ENCODE measurements around the gene THPO.
"Not testable (repeated sequence)": the region's sequence is repeated elsewhere in the genome, so short reads cannot be mapped to it uniquely, and the experiment has no call there.

Gene THPO

GRCh38 chr3:184344579-184345316, 33.3 kb downstream of the THPO start:
- CTCF ChIA-PET, result interaction anchor here (0.5 to 1.0 kb wide), 3 partner anchors 17 to 74 kb away, joined by 3 to 5 read pairs (median 3); partner anchors contain the start of genes CLCN2 and POLR2H
- no peak for TF ChIP-seq CTBP1 (IDR thresholded peaks at IDR 0.05; ENCODE audit: borderline replicate concordance)
- TF ChIP-seq FOXK2 (IDR thresholded peaks at IDR 0.05), result no peak
- TF ChIP-seq FOXA1 (IDR thresholded peaks at IDR 0.05), result no peak
- TF ChIP-seq BHLHE40 (IDR thresholded peaks at IDR 0.05; ENCODE audit: borderline replicate concordance), result no peak
- no peak for TF ChIP-seq ARNT (IDR thresholded peaks at IDR 0.05)
- TF ChIP-seq SUZ12 (IDR thresholded peaks at IDR 0.05), result no peak
- TF ChIP-seq FOXM1 (IDR thresholded peaks at IDR 0.05; ENCODE audit: borderline replicate concordance), result no peak
- TF ChIP-seq ELF4 (IDR thresholded peaks at IDR 0.05), result no peak
- TF ChIP-seq NFRKB (IDR thresholded peaks at IDR 0.05), result no peak
- TF ChIP-seq SP1 (IDR thresholded peaks at IDR 0.05), result no peak
- no peak for TF ChIP-seq ZNF384 (IDR thresholded peaks at IDR 0.05)
- TF ChIP-seq HDGF (IDR thresholded peaks at IDR 0.05; ENCODE audit: borderline replicate concordance), result no peak
- no peak for DNase-seq (ENCODE audit: extremely low spot score)
- POLR2A ChIA-PET, result no interaction called here

- no peak for DNase-seq (ENCODE audit: extremely low spot score)
- TF ChIP-seq ARNT (IDR thresholded peaks at IDR 0.05), result no peak
- TF ChIP-seq NFRKB (IDR thresholded peaks at IDR 0.05), result no peak
- TF ChIP-seq FOXK2 (IDR thresholded peaks at IDR 0.05), result no peak
- TF ChIP-seq ZNF384 (IDR thresholded peaks at IDR 0.05), result no peak
- TF ChIP-seq CTBP1 (IDR thresholded peaks at IDR 0.05; ENCODE audit: borderline replicate concordance), result no peak
- TF ChIP-seq TARDBP (IDR thresholded peaks at IDR 0.05), result no peak
- no peak for TF ChIP-seq BHLHE40 (IDR thresholded peaks at IDR 0.05; ENCODE audit: borderline replicate concordance)
- no peak for TF ChIP-seq FOXM1 (IDR thresholded peaks at IDR 0.05; ENCODE audit: borderline replicate concordance)
- CTCF ChIA-PET, result no interaction called here
- POLR2A ChIA-PET, result no interaction called here
Measured at GRCh38 chr3:184343200-184343876, 34.7 kb downstream of the THPO start.

GRCh38 chr3:184341925-184342324, 36.1 kb downstream of the THPO start:
- CTCF ChIA-PET, result no interaction called here
- DNase-seq (ENCODE audit: extremely low spot score), result no peak
- POLR2A ChIA-PET, result no interaction called here

GRCh38 chr3:184339451-184340135, 38.4 kb downstream of the THPO start:
- ChIA-PET CTCF (interaction anchor here (0.6 kb wide), 1 partner anchor 203 kb away, joined by 8 read pairs; no protein-coding TSS in a partner anchor), POLR2A (interaction anchor here (0.7 kb wide), 1 partner anchor 37 kb away, joined by 3 read pairs; no protein-coding TSS in a partner anchor)
- not testable (repeated sequence) for DNase-seq (ENCODE audit: extremely low spot score)

More at GRCh38 chr3:184341925-184342324, 36.1 kb downstream of the THPO start:
- TF ChIP-seq ELF4 (IDR thresholded peaks at IDR 0.05) (no peak), PKNOX1 (IDR thresholded peaks at IDR 0.05) (no peak), FOXA1 (IDR thresholded peaks at IDR 0.05) (no peak), LEF1 (IDR thresholded peaks at IDR 0.05; ENCODE audit: borderline replicate concordance) (no peak), CTBP1 (IDR thresholded peaks at IDR 0.05; ENCODE audit: borderline replicate concordance) (no peak), SP1 (IDR thresholded peaks at IDR 0.05) (no peak)

GRCh38 chr3:184339001-184339400, 39.0 kb downstream of the THPO start:
- POLR2A ChIA-PET, result interaction anchor here (0.7 kb wide), 1 partner anchor 36 kb away, joined by 3 read pairs; no protein-coding TSS in a partner anchor
- DNase-seq (ENCODE audit: extremely low spot score), result no peak
- TF ChIP-seq BHLHE40 (IDR thresholded peaks at IDR 0.05; ENCODE audit: borderline replicate concordance) (no peak), ZNF384 (IDR thresholded peaks at IDR 0.05) (no peak), HDGF (IDR thresholded peaks at IDR 0.05; ENCODE audit: borderline replicate concordance) (no peak), ELF4 (IDR thresholded peaks at IDR 0.05) (no peak), LEF1 (IDR thresholded peaks at IDR 0.05; ENCODE audit: borderline replicate concordance) (no peak), ARNT (IDR thresholded peaks at IDR 0.05) (no peak), PKNOX1 (IDR thresholded peaks at IDR 0.05) (no peak), CTBP1 (IDR thresholded peaks at IDR 0.05; ENCODE audit: borderline replicate concordance) (no peak), FOXA1 (IDR thresholded peaks at IDR 0.05) (no peak), FOXK2 (IDR thresholded peaks at IDR 0.05) (no peak), SUZ12 (IDR thresholded peaks at IDR 0.05) (no peak), SP1 (IDR thresholded peaks at IDR 0.05) (no peak), FOXM1 (IDR thresholded peaks at IDR 0.05; ENCODE audit: borderline replicate concordance) (no peak), L3MBTL2 (conservative IDR thresholded peaks at IDR 0.05) (no peak)
- CTCF ChIA-PET, result interaction anchor here (0.6 kb wide), 1 partner anchor 204 kb away, joined by 8 read pairs; no protein-coding TSS in a partner anchor

- CTCF ChIA-PET, result no interaction called here
- POLR2A ChIA-PET, result no interaction called here
- no peak for DNase-seq (ENCODE audit: extremely low spot score)
- TF ChIP-seq PKNOX1 (IDR thresholded peaks at IDR 0.05), result no peak
Measured at GRCh38 chr3:184338511-184338945, 39.5 kb downstream of the THPO start.
